GM20000 (cell line): ENCODE data around the gene AP2S1.

Experiments
- DNase-seq: peaks from one replicate; pipeline ENCODE4 v3.0.0; 2012; ENCODE audit warnings: low spot score
- CTCF ChIP-seq: IDR thresholded peaks from 2 replicates; pipeline ENCODE4 v1.5.1; 2012; ENCODE audit warnings: mild to moderate bottlenecking, control low read depth; ENCODE audit errors: extremely low read depth, missing control alignments

Gene AP2S1

GRCh38 chr19:46866407-46867136 lies 15.9 kb upstream of the AP2S1 start:
- no peak for DNase-seq
- no peak for TF ChIP-seq CTCF

GRCh38 chr19:46863818-46864629 lies 13.4 kb upstream of the AP2S1 start:
- no peak for TF ChIP-seq CTCF
- DNase-seq, result no peak

GRCh38 chr19:46862974-46863632 lies 12.5 kb upstream of the AP2S1 start:
- no peak for DNase-seq
- TF ChIP-seq CTCF, result no peak

GRCh38 chr19:46862503-46862834 lies 11.8 kb upstream of the AP2S1 start:
- DNase-seq, result no peak
- no peak for TF ChIP-seq CTCF

- DNase-seq, result no peak
- no peak for TF ChIP-seq CTCF
These were observed 11.3 kb upstream of the AP2S1 start for GRCh38 chr19:46861691-46862502.

GRCh38 chr19:46860846-46861690 lies 10.4 kb upstream of the AP2S1 start, which contains the start of gene ARHGAP35:
ARHGAP35 (plus strand) TSS chr19:46860997; CDS start chr19:46918676, 57,679 bp downstream.
- TF ChIP-seq CTCF, result no peak
- DNase-seq, result peak; percentile 97
